B cell (primary cell): Measurements from ENCODE around the gene LSP1. TPM values are rescaled to one million over a fixed set of nuclear protein-coding genes. Genes with fewer than 3 reads are reported as not detected.

Experiments used
- ATAC-seq: fragments of 200-7000 bp; cut with Tn5 transposase; one replicate; pipeline ENCODE4 v1.10.0; 2021; ENCODE audit warnings: low read depth, mild to moderate bottlenecking, moderate number of reproducible peaks, moderate library complexity
- CTCF ChIA-PET: fragments of 350-600 bp; sonication (Branson Sonifier 250); formaldehyde crosslinking; loops from one replicate; lab custom pipeline; 2021; ENCODE audit warnings: antibody characterized with exemption, inconsistent platforms; lab: Charles Lee
- POLR2A ChIA-PET: fragments of 350-600 bp; sonication (Branson Sonifier 250); formaldehyde crosslinking; loops from one replicate; lab custom pipeline; 2021; ENCODE audit warnings: antibody characterized with exemption; lab: Charles Lee
- DNase-seq: peaks from one replicate; pipeline ENCODE4 v3.0.0; 2013
- H2AFZ ChIP-seq: 2 replicates; pipeline ENCODE4 v1.6.1; 2012; ENCODE audit warnings: mild to moderate bottlenecking, low read depth, low read length; ENCODE audit not compliant: insufficient read depth, poor library complexity, severe bottlenecking
- H3K27ac ChIP-seq, 2 donors: 1 replicate in 1 of 2; 2 replicates in 1 of 2; pipeline ENCODE4 v1.5.1; 2012 to 2013; ENCODE audit warnings: low read length in 2 of 2, mild to moderate bottlenecking in 2 of 2, moderate library complexity in 1 of 2
- H3K27me3 ChIP-seq, 4 experiments: fragments of 200-600 bp in 1 of 4; sonication (generic) in 1 of 4; replicated peaks in 1 of 4; 1 replicate in 2 of 4; 2 replicates in 2 of 4; pipeline versions ENCODE4 v1.6.1 to v1.7.0; 2013 to 2016; ENCODE audit warnings: low read length in 3 of 4, mild to moderate bottlenecking in 2 of 4, mixed read lengths in 1 of 4, moderate library complexity in 1 of 4; ENCODE audit not compliant: insufficient read depth in 4 of 4, control insufficient read depth in 3 of 4; ENCODE audit errors: control extremely low read depth in 1 of 4
- H3K36me3 ChIP-seq, 2 experiments: replicated peaks in 1 of 2; 1 replicate in 1 of 2; 2 replicates in 1 of 2; pipeline versions ENCODE4 v1.6.1 to v1.7.1; 2013; ENCODE audit warnings: low read length in 1 of 2; ENCODE audit not compliant: insufficient read depth in 2 of 2, control insufficient read depth in 1 of 2; ENCODE audit errors: control extremely low read depth in 1 of 2, extremely low read depth in 1 of 2
- H3K4me1 ChIP-seq, 2 donors: fragments of 200-600 bp in 1 of 2; sonication (generic) in 1 of 2; 1 replicate in 1 of 2; 2 replicates in 1 of 2; pipeline versions ENCODE4 v1.5.1 to v1.6.1; 2013 to 2017; ENCODE audit warnings: low read length in 2 of 2; ENCODE audit not compliant: control insufficient read depth in 2 of 2, insufficient read depth in 2 of 2
- H3K4me2 ChIP-seq: replicated peaks from 2 replicates; pipeline ENCODE3; 2012; ENCODE audit warnings: mild to moderate bottlenecking, low read depth, low read length; ENCODE audit not compliant: poor library complexity, severe bottlenecking
- H3K4me3 ChIP-seq, 5 experiments: fragments of 200-600 bp in 1 of 5; sonication (generic) in 1 of 5; 1 replicate in 3 of 5; 2 replicates in 2 of 5; pipeline versions ENCODE4 v1.5.1 to v1.7.0; 2011 to 2016; ENCODE audit warnings: low read length in 4 of 5, mild to moderate bottlenecking in 4 of 5, low read depth in 2 of 5, control low read depth in 1 of 5, moderate library complexity in 1 of 5; ENCODE audit not compliant: insufficient read depth in 1 of 5; ENCODE audit errors: control extremely low read depth in 1 of 5, extremely low read depth in 1 of 5
- H3K79me2 ChIP-seq: fragments of 200-600 bp; sonication (generic); one replicate; pipeline ENCODE4 v1.6.0; 2016; ENCODE audit warnings: low read length; ENCODE audit not compliant: control insufficient read depth, insufficient read depth
- H3K9ac ChIP-seq: fragments of 200-600 bp; sonication (generic); 2 replicates; pipeline ENCODE4 v1.6.1; 2017; ENCODE audit warnings: mild to moderate bottlenecking, low read length, moderate library complexity
- H3K9me3 ChIP-seq, 3 donors: one replicate each; pipeline versions ENCODE4 v1.6.1 to v1.7.1; 2013; ENCODE audit warnings: low read length in 2 of 3; ENCODE audit not compliant: control insufficient read depth in 2 of 3, insufficient read depth in 1 of 3; ENCODE audit errors: control extremely low read depth in 1 of 3
- H4K20me1 ChIP-seq: 2 replicates; pipeline ENCODE4 v1.6.0; 2012; ENCODE audit warnings: mild to moderate bottlenecking, low read length; ENCODE audit not compliant: insufficient read depth, control insufficient read depth, poor library complexity, severe bottlenecking
- H3K27ac Mint-ChIP-seq: one replicate; pipeline ENCODE4 v1.8.0; 2021; ENCODE audit warnings: mixed read lengths
- H3K27me3 Mint-ChIP-seq: one replicate; pipeline ENCODE4 v1.8.0; 2021; ENCODE audit warnings: mixed read lengths
- H3K4me1 Mint-ChIP-seq: one replicate; pipeline ENCODE4 v1.8.0; 2021; ENCODE audit warnings: mixed read lengths
- H3K4me3 Mint-ChIP-seq: one replicate; pipeline ENCODE4 v1.8.0; 2021; ENCODE audit warnings: mixed read lengths
- H3K9me3 Mint-ChIP-seq: one replicate; pipeline ENCODE4 v1.8.0; 2022; ENCODE audit warnings: mixed read lengths; ENCODE audit not compliant: insufficient read depth
- CTCF ChIP-seq: fragments of 200-600 bp; IDR thresholded peaks from one replicate; pipeline ENCODE4 v1.8.0; 2022; ENCODE audit warnings: antibody characterized with exemption, mild to moderate bottlenecking
- EZH2 ChIP-seq: IDR thresholded peaks from 2 replicates; pipeline ENCODE4 v1.6.1; 2012; ENCODE audit warnings: borderline replicate concordance, low read depth, mild to moderate bottlenecking, moderate library complexity, low read length; ENCODE audit not compliant: insufficient read depth, poor library complexity, severe bottlenecking
- WGBS: methylation state at CpG from one replicate; pipeline ENCODE4 v1.1.5; 2013; ENCODE audit warnings: missing lambda C conversion rate; ENCODE audit not compliant: insufficient coverage; 5-methylcytosine and 5-hydroxymethylcytosine counted together
- intact Hi-C: fragments of 100-400 bp; cut with micrococcal nuclease; formaldehyde crosslinking; loops from one replicate; pipeline ENCODE4 v1.10.0; 2022
- polyA plus RNA-seq: library from polyadenylated mRNA; depleted of rRNA; stranded (reverse); fragments of >200 nt; gene quantifications from 2 replicates; pipeline ENCODE4 v1.2.3, GENCODE V29; 2012
- total RNA-seq, 2 donors: library from RNA; stranded (reverse); fragments of 120-200 nt in 1 of 2; gene quantifications; 1 replicate in 1 of 2; 2 replicates in 1 of 2; pipeline versions ENCODE4 v1.2.3 to v1.2.4, GENCODE V29; 2013 to 2022

The LSP1 gene
- total and polyA plus RNA-seq, 2 donors (not counting 1 experiment from before 2014, with no cell fraction given) = 249 to 446 TPM

DNA sequence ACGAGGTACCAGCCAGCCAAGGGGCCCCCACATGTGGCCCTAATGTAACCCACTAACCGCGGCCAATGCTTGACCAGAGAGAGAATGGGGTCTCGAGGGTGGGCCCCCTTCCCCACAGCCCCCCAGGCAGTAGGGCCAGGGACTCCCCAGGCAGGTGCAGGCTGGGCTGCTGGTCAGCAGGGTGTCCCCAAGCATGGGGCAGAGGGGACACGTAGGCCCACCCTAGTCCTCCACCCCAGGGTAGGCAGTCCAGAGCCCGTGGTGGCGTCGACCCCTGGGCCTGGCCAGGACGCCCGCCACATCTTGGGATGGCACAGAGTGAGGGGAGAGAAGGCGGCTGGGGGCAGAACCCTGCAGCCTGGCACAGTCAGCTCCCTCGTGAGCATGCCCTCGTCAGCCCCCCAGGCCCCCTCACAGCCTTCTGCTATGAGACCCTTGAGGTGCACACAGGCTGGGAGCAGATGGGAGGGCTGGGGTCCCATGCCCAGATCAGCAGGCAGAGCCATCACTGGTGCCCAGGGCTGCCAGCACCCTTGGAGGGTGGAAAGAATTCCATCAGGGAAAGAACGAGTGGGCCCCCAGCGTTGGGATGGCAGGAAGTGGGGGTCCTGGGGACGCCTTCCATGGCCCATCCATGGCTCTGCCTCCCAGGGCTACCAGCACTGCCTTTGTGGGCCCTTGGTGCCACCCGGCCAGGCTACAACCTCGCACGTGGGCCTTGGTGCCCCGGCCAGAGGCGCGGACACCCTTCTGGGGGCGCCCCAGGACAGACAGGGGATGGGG lies 72.7 kb downstream of the LSP1 start:
- Histone ChIP-seq H3K27me3 (peaks cover 0 to 31% (median 8%) of the 10 kb centered on the region in 4 experiments), H3K36me3 (no peaks in the 10 kb centered on the region), H2AFZ (no peak overlapping the region), H3K4me3 (no peak overlapping the region), H3K27ac (no peak overlapping the region), H3K79me2 (no peaks in the 10 kb centered on the region), H3K4me2 (no peak overlapping the region), H3K4me1 (peaks cover 0 to 5% of the 10 kb centered on the region in 2 donors), H4K20me1 (no peaks in the 10 kb centered on the region), H3K9ac (no peak overlapping the region), H3K9me3 (no peaks in the 10 kb centered on the region)
- ChIA-PET CTCF (no interaction called here), POLR2A (no interaction called here)
- H3K27me3 Mint-ChIP-seq = peaks cover 21% of the 10 kb centered on the region
- ATAC-seq (no peak), DNase-seq (no peak)
- H3K4me3 Mint-ChIP-seq = no peak overlapping the region
- H3K4me1 Mint-ChIP-seq = no peaks in the 10 kb centered on the region
- intact Hi-C loops = no loop called here
- TF ChIP-seq CTCF (no peak), EZH2 (no peak)
- WGBS = 87% methylated on average over 19 of the region's 23 CpGs
- H3K27ac Mint-ChIP-seq = no peak overlapping the region
- H3K9me3 Mint-ChIP-seq = no peaks in the 10 kb centered on the region
